Fibroblast of skin of abdomen (primary cell): Measurements from ENCODE around the gene ENDOD1.

Source experiments
- DNase-seq: peaks from one replicate; pipeline ENCODE4 v3.0.0-alpha.2; 2013

The ENDOD1 gene

DNA sequence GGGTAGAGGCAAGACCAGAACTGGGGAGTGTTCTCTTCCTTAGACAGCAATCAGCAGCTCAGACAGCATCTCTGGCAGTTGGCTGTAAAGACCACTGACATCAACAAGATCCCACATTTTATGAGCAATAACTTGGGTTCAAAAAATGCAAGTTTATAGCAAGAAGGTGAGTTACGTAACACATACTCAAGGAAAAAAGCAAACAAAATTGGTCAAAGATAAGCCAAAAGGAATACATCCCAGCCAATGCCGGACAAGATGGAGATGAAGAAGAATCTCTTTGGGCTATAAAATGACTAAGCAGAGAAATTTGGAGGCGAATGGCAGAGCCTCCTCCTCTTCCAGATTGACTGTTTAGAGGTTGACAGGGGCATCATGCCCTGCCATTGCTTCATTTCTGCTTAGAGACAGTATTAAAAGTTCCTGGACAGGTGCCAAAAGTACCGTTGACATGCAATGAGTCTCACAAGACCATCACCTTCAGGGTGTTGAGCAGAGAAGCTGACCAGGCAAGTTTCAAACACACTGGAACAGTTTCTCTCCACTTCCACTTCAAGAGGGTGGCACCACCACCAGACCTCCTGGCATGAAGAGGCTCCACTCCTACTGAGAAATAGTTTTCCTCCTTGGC, 55.9 kb downstream of the ENDOD1 start:
- no peak for DNase-seq

DNA sequence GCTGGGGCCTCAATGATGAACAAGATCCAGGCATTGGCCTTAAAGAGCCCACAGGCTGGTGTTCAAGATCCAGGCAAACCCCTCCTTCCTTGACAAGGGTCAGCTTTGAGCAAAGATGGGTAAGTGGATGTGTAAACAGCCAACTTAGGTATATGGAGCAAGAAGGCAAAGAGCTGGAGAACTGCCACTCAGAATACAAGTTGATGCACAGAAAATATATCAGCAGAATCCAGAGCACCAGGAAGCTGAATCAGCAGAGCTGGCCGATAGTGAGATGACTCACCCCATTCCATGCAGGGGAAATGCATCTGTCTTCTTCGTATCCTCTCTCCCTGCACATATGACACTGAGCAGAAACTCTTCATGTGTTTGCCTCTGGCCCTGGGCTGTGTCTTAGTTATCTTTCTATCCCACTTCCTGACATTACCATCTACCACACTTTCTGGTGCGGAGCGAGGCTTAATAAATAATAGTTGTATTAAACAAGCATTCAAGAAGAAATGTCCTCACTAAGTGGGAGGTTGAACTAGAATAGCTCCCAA, 57.8 kb downstream of the ENDOD1 start:
- DNase-seq = peak; percentile 96

DNA sequence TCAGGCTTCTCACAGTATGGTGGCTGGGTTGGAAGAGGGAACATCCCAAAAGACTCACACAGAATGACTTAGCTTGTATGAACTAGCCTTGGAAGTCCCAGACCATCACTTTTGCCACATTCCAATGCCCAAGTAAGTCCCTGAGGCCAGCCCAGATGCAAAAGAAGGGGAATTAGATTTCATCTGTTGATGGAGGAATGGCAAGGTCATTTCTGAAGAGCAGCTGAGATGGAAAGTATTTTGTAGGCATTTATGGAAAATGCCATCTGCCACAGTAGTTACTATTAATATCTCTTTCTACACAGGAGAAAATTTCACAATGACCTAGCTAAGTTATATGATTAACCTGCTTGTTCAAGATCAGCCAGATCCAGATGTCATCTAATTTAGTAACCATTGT, 58.8 kb downstream of the ENDOD1 start:
- no peak for DNase-seq

DNA sequence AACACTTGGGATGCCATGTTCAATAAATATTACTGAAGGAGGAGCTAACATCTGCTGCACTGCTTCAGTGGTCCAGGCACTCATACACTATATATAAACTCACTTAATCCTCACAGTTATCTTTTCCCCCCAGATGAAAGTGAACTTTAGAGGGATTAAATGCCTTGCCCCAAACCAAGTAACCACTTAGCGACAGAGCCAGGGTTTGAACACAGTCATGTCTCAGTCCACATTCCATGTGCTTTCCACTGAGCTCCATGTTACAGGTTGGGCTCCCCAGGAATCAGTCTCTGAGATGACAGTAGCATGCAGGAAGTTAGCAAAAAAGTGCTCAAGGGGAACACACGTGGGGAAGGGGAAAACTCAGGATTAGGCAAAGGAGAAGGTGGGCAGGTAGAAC, 59.3 kb downstream of the ENDOD1 start:
- DNase-seq = no peak

DNA sequence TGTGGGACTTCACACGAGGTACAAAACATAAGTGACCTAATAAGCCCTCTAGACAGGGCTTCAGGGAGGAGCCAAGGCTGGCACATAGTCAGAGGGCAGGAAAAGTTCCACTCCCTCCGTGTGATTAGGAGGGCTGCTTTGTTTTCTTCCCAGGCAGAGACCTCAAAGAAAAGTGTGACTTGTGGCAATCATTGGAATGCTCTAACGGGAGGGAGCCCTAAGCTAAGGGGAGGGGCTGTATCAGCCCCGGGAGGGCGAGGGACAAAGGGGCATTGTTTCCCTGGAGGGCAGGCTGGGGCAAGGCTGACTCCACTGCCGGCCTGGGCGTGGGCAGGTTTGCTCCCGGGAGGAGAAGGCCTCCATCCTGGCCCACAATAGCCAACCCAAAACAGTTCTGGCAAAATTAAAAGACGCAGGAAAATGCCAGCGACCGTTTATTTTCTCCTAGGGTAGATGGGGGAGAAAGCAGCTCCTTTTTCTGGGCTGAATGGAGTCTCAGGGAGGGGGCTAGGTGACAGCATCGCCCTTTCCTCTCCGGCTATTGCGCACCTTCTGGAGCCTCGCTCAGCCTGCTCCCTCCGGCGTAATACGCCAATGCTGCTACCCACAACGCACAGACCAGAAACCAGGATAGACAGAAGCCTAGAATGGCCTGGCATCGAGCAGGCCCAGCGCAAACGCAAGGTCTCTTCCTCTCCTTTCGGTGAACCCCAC, 60.2 kb downstream of the ENDOD1 start:
- DNase-seq = no peak

DNA sequence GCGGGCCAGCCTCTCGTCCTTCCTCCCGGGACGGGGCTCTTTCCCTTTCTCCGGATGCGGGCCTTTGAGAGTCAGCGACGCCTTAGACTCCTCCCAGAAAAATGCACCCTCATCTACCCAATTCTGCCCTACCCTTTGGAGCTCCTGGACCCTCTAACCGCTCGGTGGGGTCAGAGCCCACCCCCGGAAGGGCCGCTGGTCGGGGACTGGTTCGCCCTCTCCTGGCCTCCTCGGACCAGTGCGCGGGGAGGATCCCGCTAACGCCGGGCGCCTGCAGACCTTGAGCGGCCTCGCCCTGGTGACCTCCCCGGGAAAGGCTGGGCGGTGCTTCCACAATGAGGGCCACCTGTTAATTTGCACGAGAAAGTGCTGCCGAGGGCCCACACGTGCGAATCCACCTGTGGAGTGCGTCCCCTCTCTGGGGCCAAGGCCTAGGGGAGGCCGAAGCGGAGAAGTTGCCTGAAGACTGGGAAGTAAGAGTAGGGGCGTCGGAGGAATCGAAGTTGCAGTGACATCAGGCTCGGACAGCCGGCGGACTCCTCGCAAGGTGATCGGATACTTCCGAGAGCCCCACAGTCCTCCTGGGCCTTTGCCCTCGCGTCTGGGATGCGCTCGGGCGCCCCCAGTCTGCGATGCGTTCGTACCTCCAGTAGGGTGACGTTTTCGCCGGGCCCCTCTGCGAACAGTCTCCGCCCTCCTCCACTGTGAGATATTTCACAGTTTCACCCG, 61.5 kb downstream of the ENDOD1 start:
- peak; percentile 89 for DNase-seq

DNA sequence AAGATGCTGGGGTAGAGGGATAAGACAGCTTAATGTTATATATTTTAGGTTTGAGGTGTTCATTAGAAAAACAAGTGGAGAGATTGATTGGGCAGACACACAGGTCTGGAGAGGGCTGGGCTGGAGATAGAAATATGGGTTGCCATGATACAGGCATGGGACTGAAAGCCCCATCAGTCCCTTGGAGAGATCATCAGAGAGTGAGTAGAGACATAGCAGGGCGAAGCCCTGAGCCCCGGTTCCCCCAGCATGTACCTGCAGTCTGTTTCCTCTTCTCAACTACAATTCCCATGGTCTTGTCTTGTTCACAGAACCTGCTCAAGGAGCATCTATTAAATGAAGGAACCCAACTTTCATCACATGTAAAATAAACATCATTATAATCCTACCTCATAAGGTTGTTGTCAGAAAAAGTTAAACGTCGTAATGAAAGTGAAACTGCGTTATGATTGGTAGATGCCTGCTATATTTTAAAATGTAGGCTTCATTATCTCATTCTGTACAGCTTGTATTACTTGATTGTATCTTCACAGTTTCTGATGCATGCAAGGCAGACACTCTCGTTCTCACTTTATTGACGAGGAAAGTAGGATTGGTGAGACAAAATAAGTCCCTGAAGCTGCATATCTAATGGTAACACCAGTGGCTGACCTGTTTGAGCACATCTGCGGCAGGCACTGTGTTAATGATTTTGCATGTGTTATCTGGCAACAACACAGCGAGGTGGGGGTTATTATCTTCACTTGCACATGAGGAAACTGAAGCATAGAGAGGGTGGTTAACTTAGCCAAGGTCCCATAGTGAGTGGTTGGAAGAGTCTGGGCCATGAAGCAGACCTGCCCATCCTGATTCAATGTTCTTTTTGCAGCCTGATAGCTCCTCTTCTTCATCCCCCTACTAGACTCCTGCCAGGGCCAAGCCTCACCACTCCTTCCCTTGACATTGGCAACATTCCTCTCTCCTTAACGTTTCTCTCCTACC, 63.5 kb downstream of the ENDOD1 start:
- no peak for DNase-seq

DNA sequence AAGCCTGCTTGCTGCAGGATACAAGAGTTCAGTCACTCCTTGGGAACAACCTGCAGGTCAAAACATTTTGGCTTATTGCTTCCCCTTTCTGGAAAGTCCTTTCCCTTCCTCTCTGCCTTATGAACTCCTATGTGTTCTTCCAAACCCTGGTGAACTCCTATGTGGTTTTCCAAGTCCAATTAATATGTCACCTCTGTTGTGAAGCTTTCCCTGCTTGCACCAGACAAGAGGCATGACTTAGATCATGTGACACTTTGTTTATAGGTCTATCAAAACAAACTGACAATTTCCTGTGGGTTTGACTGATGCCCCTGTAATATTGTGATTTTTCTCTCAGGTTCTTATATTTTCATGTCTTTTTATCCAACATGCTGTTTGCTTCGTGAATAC, 64.2 kb downstream of the ENDOD1 start:
- DNase-seq = no peak

DNA sequence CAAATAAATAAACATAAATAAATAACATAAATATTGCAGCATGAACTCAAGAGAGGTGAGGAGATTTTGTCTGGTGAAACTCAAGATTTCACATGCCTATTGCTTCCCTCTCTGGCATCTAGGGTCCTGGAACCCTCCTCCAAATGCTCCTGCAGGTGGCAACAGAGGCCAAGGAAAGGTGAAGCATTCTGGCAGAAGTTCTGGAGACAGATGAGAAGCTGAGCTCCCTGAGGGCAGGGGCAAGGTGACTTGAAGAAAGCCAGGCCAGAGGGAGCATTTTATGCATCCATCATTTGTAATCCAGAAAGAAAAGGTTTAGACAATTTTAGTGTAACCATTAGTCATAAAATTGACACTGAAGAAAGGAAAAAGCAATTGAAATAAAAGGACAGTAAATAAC, 64.9 kb downstream of the ENDOD1 start:
- DNase-seq = peak; percentile 71

DNA sequence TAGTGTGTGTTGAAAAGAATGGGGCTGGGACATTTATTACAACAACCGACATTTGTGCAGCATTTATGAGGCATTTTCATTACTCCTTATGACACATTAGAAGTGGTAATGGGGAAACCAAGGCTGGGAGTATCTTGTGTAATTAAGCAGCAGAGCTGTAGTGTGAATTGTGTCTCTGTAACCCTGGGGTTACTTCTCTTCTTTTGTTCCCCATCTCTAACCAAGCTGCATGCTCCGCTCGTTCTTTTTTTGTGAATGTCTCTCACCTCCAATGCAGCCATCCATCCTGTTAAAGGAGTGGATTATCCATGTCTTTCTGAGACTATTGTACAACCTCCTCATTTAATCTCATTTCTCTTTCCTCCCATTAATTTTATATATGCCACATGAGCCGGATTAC, 65.7 kb downstream of the ENDOD1 start:
- no peak for DNase-seq

DNA sequence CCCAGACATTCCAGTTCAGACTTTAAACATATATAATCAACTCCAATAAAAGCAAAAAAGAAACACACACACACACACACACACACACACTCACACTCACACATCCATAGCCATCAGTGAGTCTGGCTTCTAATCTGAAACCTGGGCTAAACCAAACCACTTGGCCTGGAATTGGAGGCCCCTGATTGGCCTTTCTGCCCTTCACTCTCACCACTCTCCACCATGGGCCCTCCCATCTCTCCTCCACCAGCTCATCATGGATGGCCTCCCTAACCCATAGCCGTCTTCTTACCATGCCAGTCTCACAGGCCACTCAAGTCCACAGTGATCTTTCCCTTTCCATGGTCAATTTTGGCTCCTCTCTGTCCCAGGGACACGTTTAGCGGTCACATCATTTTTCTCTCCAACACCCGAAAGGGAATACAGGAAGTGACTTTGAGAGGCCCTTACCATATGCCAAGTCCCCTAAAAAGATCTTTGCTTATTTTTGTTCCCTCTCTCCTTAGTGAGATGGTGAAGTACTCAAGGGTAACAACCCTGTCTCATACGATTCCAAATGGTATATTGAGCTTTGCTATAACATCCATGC, 66.6 kb downstream of the ENDOD1 start:
- DNase-seq = no peak

DNA sequence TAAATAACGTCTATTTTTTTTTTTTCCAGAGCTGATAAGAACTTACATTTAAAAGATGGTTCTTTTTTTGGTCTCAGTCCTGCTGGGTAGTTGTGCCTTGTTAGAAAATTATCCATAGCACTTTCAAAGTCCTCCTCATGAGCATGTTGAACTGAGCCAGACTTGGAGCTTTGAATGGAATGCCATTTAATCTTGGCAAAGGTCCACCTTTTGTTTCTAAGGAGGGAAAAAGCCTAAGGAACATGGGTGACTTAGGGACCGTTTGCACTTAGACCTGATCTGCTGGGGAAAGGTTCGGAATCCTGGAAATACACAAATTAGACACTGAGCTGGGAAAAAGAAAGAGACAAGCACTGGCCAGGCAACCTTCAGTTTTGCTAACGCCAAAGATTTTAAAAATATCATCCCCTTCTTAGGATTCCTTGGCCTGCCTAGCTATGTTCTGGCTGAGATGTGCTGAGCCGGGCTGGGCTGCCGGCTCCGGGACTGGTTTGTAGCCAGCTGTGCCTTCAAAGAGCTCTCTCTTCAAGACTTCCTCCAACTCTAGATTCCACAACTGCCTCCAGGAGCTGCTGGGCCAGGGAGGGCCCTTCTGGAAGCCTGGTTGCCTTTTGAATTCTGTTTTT, 67.4 kb downstream of the ENDOD1 start:
- peak; percentile 25 for DNase-seq

DNA sequence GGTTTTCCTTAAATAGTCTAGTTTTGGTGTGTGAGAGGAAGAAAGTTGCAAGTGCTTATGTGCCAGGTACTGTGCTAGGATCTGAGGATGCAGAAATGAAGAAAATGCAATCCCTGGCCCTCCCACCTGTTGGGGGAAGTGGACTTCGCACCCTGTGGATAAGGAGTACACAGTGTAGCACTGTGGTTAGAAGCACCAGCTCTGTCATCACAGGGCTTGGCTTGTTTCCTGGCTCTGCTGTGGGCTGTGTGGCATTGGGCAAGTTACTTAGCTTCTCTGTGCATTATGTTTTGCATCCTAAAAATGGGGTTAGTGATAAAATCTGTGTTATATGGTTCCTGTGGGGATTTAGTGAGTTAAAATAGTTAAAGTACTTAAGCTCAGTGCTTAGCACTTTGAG, 68.2 kb downstream of the ENDOD1 start:
- DNase-seq = no peak

DNA sequence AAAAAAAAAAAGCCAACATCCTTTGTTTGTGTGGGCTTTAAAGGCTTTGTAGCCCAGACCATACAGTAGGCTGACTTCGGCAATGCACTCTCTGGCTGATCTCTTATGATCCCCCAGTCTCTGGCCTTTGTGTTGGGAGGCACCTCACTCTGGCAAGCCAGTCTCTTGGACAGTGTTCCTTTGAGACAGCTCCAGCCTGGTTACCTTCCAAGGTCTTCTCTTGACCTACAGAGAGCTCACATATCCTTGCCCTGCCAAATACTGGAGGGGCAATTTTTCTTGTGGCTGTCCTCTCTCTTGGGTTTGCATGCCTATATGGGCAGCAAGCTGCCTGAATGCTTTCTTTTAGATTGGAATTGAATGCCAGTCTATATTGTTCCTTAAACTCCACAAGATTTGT, 71.6 kb downstream of the ENDOD1 start:
- no peak for DNase-seq

DNA sequence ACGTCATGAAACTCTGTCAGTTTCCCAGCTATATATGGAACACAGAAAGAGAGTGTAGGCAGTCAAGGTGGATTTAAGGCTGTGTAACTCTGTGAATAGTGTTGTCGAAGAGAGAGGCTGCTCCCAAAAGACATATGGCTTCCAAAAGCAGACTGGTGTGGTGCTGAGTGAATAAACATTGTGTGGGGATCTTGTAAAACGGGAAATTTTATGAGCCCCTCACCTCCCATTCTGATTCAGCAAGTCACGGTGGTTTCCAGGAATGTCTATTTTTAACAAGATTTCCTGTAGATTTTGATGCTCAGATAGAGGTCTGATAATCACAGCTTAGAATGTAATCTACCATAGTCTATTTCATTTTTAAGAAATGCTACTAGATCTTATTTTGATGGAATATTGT, 73.5 kb downstream of the ENDOD1 start:
- no peak for DNase-seq

DNA sequence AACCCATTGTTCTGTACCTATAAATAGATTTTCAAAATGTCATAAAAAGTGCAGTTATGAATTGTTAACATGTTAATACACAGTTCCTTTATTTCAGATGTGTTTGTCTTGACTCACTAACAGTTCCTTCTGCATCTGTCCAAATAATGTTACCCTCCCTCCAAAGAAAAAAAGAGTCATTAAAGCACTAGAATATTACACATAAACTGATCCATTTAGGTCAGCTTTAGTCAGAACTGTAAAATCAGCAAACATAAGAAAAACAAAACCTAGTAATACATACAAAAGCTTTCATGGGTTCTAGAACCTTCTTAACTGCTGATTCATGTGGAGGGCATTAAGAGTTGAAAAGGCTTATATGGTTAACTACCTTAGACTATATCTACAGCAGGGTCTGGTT, 76.0 kb downstream of the ENDOD1 start:
- DNase-seq = no peak

DNA sequence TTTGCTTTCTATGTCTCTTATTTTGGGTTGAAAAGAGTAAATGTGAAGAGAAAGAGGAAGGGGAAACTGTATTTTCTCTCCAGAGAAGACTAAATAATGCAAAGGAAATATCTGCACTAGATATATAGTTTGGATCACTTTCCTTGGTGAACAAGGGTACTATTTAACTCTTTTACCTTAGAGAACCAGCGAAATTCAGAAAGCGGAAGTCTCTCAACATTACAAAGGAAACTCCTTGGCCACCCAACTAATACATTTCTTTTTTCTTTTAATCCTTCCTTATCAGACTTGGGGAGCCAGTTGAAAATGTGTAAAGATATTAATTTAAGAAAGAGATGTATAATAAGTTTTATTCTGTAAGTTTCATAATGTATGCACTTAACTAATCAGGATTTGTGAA, 77.1 kb downstream of the ENDOD1 start:
- no peak for DNase-seq

DNA sequence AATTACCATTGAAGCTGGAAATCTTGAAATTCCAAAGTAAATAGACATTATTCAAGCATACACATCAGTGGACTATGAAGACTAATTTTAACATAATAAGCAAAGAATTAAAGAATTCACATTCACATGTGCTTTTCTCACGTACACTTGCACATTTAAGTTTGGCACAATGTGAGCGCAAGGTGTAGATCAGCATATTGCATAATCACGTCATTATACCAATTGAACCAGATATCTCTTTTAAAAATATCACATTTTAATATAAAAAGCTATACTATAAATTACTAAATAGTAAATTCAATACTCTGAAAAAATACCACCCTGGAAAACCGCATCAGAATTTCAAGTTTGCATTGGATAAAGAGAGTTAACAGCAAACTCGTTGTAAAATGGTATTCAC, 80.6 kb downstream of the ENDOD1 start:
- no peak for DNase-seq

DNA sequence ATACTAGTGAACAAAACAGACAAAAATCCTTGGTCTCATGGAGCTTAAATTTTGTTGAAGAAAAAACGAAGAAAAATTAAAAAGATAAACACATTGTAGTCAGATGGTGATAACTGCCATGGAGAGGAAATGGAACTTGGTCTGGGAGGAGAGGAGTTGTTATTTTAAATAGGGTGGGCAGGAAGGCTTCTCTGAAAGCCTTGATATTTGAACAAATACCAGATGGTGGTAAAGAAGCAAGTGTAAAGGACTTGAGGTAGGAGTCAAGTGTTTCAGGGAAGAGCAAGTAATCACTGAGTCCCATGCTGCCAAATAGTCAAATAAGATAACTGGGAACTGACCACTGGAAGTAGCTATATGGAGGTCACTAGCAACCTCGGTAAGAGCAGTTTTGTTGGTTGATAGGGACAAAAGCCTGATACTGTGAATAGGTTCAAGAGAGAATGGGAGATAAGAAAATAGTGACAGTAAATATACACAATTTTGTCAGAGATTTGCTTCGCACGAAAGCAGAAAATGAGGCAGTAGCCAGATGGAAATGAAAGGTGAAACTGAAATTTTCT, 86.3 kb downstream of the ENDOD1 start:
- no peak for DNase-seq
